ENCODE results near the gene TMEM117.

DNA sequence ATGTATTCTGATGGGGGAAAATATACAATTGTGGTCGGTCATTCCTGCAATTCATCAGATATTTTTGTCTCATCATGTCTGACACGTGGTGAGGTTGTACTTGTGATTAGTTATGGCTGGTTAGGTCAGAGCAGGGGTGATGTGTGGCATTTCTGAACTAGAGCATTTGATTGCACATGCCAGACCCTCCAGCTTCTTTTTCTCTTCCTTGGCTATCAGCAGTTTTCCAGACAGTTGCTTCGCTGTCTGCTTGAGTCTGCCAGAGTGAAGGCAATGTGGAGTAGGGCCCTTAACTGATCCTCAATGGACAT is 25.9 kb downstream of the TMEM117 start:
- TF ChIP-seq POLR2AphosphoS5 (IDR thresholded peaks at IDR 0.05; ENCODE audit: low read depth, low read length) (no peak), POLR2A (IDR thresholded peaks at IDR 0.05; ENCODE audit: low read depth, low read length) (no peak), TAF1 (IDR thresholded peaks at IDR 0.05; ENCODE audit: borderline replicate concordance, low read depth, low read length) (no peak)

Measured in GM12892 (cell line).